H1 (cell line): ENCODE results near the gene UQCRQ. TPM values are rescaled to one million over a fixed set of nuclear protein-coding genes. Genes with fewer than 3 reads are reported as not detected.

Experiments used
- CTCF ChIA-PET: fragments of 300-600 bp; sonication (Branson Sonifier 250); formaldehyde crosslinking; loops from one replicate; lab custom pipeline; 2021; ENCODE audit not compliant: partially characterized antibody; lab: Charles Lee
- POLR2A ChIA-PET: fragments of 300-600 bp; sonication (Branson Sonifier 250); formaldehyde crosslinking; loops from one replicate; lab custom pipeline; 2021; ENCODE audit warnings: inconsistent platforms; ENCODE audit not compliant: partially characterized antibody; lab: Charles Lee
- DNase-seq, 2 experiments: peaks; one replicate each; pipeline versions ENCODE4 v3.0.0 to v3.0.0-alpha.2; 2010 to 2022; ENCODE audit warnings: low spot score in 2 of 2, low read depth in 1 of 2, mixed read lengths in 1 of 2
- FAIRE-seq: peaks from 2 replicates; lab custom pipeline; 2011; peaks lifted over from hg19 to GRCh38; lab: Jason Lieb, UNC
- H2AFZ ChIP-seq: 2 replicates; pipeline ENCODE4 v1.8.1; 2012; ENCODE audit warnings: low read length, inconsistent platforms
- H2AK5ac ChIP-seq: 2 replicates; pipeline ENCODE4 v1.6.1; 2013; ENCODE audit warnings: low read depth, low read length
- H2BK120ac ChIP-seq: replicated peaks from 2 replicates; pipeline ENCODE3; 2013; ENCODE audit warnings: low read depth, low read length, inconsistent platforms
- H2BK12ac ChIP-seq: 2 replicates; pipeline ENCODE4 v1.6.1; 2013; ENCODE audit warnings: low read depth, low read length
- H2BK15ac ChIP-seq: 2 replicates; pipeline ENCODE4 v1.6.1; 2013; ENCODE audit warnings: low read length
- H2BK20ac ChIP-seq: 2 replicates; pipeline ENCODE4 v1.6.1; 2013; ENCODE audit warnings: low read length
- H2BK5ac ChIP-seq: 2 replicates; pipeline ENCODE4 v1.6.1; 2013; ENCODE audit warnings: low read depth, low read length
- H3K14ac ChIP-seq: 2 replicates; pipeline ENCODE4 v1.6.1; 2013; ENCODE audit warnings: inconsistent platforms; ENCODE audit not compliant: insufficient read length
- H3K18ac ChIP-seq: 2 replicates; pipeline ENCODE4 v1.6.1; 2013; ENCODE audit warnings: low read length; ENCODE audit errors: extremely low read depth
- H3K23ac ChIP-seq: 2 replicates; pipeline ENCODE4 v1.6.1; 2013; ENCODE audit warnings: inconsistent platforms; ENCODE audit not compliant: insufficient read length
- H3K23me2 ChIP-seq: 2 replicates; pipeline ENCODE4 v1.6.1; 2013; ENCODE audit warnings: low read depth, low read length
- H3K27ac ChIP-seq: 2 replicates; pipeline ENCODE4 v1.6.1; 2011; ENCODE audit warnings: low read depth, low read length, inconsistent platforms
- H3K27me3 ChIP-seq, 4 experiments: replicated peaks in 1 of 4; 1 replicate in 1 of 4; 2 replicates in 3 of 4; pipeline versions ENCODE4 v1.6.1 to v1.8.1; 2011 to 2013; ENCODE audit warnings: low read length in 3 of 4, mild to moderate bottlenecking in 3 of 4, inconsistent platforms in 2 of 4, mixed read lengths in 2 of 4, moderate library complexity in 1 of 4; ENCODE audit not compliant: control insufficient read depth in 3 of 4, insufficient read depth in 3 of 4; ENCODE audit errors: extremely low read depth in 1 of 4
- H3K36me3 ChIP-seq, 4 experiments: 2 replicates each; pipeline versions ENCODE4 v1.6.1 to v1.8.1; 2011 to 2013; ENCODE audit warnings: mild to moderate bottlenecking in 4 of 4, low read length in 3 of 4, moderate library complexity in 2 of 4, control low read depth in 1 of 4, inconsistent platforms in 1 of 4; ENCODE audit not compliant: insufficient read depth in 4 of 4, control insufficient read depth in 2 of 4
- H3K4ac ChIP-seq: replicated peaks from 2 replicates; pipeline ENCODE3; 2013; ENCODE audit warnings: low read length, low read depth, mixed read lengths, inconsistent platforms; ENCODE audit not compliant: insufficient read length
- H3K4me1 ChIP-seq, 4 experiments: replicated peaks in 1 of 4; 1 replicate in 1 of 4; 2 replicates in 3 of 4; pipeline versions ENCODE4 v1.6.1 to v1.8.1; 2011 to 2013; ENCODE audit warnings: low read length in 3 of 4, inconsistent platforms in 2 of 4, mixed read lengths in 1 of 4; ENCODE audit not compliant: insufficient read depth in 4 of 4, control insufficient read depth in 3 of 4
- H3K4me2 ChIP-seq, 2 experiments: 2 replicates each; pipeline versions ENCODE4 v1.6.1 to v1.8.1; 2011 to 2013; ENCODE audit warnings: low read depth in 2 of 2, low read length in 2 of 2, control low read depth in 1 of 2, inconsistent platforms in 1 of 2, mild to moderate bottlenecking in 1 of 2; ENCODE audit not compliant: insufficient read depth in 1 of 2
- H3K4me3 ChIP-seq, 4 experiments: fragments of 200-600, 300-600 bp in 1 of 4; sonication (generic), shearing (Covaris generic), sonication (Bioruptor Twin) in 1 of 4; 2 replicates each; pipeline versions ENCODE4 v1.5.1 to v1.8.1; 2011 to 2016; ENCODE audit warnings: low read length in 4 of 4, low read depth in 3 of 4, control low read depth in 2 of 4, inconsistent platforms in 2 of 4, mild to moderate bottlenecking in 2 of 4, mixed read lengths in 1 of 4, moderate library complexity in 1 of 4; ENCODE audit not compliant: insufficient read depth in 2 of 4; ENCODE audit errors: extremely low read depth in 1 of 4
- H3K56ac ChIP-seq: replicated peaks from 2 replicates; pipeline ENCODE3; 2013; ENCODE audit warnings: low read depth, mild to moderate bottlenecking, mixed read lengths, low read length, inconsistent platforms; ENCODE audit not compliant: insufficient read length
- H3K79me1 ChIP-seq: 2 replicates; pipeline ENCODE4 v1.6.1; 2013; ENCODE audit warnings: low read depth, low read length, control low read depth
- H3K79me2 ChIP-seq, 2 experiments: 2 replicates each; pipeline versions ENCODE4 v1.6.1 to v1.8.1; 2012 to 2013; ENCODE audit warnings: low read length in 2 of 2, mild to moderate bottlenecking in 2 of 2, inconsistent platforms in 1 of 2; ENCODE audit not compliant: insufficient read depth in 2 of 2, control insufficient read depth in 1 of 2
- H3K9ac ChIP-seq, 4 experiments: replicated peaks in 1 of 4; 1 replicate in 1 of 4; 2 replicates in 3 of 4; pipeline versions ENCODE4 v1.6.1 to v1.8.1; 2011 to 2013; ENCODE audit warnings: low read depth in 3 of 4, low read length in 3 of 4, control low read depth in 2 of 4, mild to moderate bottlenecking in 2 of 4, moderate library complexity in 2 of 4, inconsistent platforms in 1 of 4; ENCODE audit errors: extremely low read depth in 1 of 4
- H3K9me3 ChIP-seq, 2 experiments: 2 replicates each; pipeline versions ENCODE4 v1.6.1 to v1.8.1; 2012 to 2013; ENCODE audit warnings: mild to moderate bottlenecking in 2 of 2, moderate library complexity in 2 of 2, control low read depth in 1 of 2, inconsistent platforms in 1 of 2, low read depth in 1 of 2, low read length in 1 of 2, mixed read lengths in 1 of 2; ENCODE audit not compliant: insufficient read depth in 2 of 2
- H4K20me1 ChIP-seq, 2 experiments: replicated peaks in 1 of 2; 2 replicates each; pipeline versions ENCODE3 to v1.8.1; 2011 to 2013; ENCODE audit warnings: inconsistent platforms in 2 of 2, low read length in 2 of 2, mild to moderate bottlenecking in 1 of 2; ENCODE audit not compliant: insufficient read depth in 2 of 2, control insufficient read depth in 1 of 2
- H4K5ac ChIP-seq: 2 replicates; pipeline ENCODE4 v1.6.1; 2013; ENCODE audit warnings: low read length, low read depth, mixed read lengths, inconsistent platforms; ENCODE audit not compliant: insufficient read length
- H4K8ac ChIP-seq: 2 replicates; pipeline ENCODE4 v1.8.0; 2013; ENCODE audit warnings: mild to moderate bottlenecking, moderate library complexity, low read length, inconsistent platforms; ENCODE audit not compliant: insufficient read depth; ENCODE audit errors: extremely low read depth
- H4K91ac ChIP-seq: replicated peaks from 2 replicates; pipeline ENCODE3; 2013; ENCODE audit warnings: low read length, mixed read lengths, inconsistent platforms; ENCODE audit not compliant: insufficient read length
- CREB1 ChIP-seq: IDR thresholded peaks from 2 replicates; pipeline ENCODE4 v1.6.1; 2012; ENCODE audit warnings: inconsistent platforms
- EGR1 ChIP-seq: IDR thresholded peaks from 2 replicates; pipeline ENCODE4 v1.6.1; 2011; ENCODE audit warnings: low read depth, low read length, borderline replicate concordance
- WGBS, 2 experiments: shearing (Covaris generic) in 1 of 2; methylation state at CpG; one replicate each; pipeline versions ENCODE4 v1.1.6 to v1.1.7; 2013 to 2015; ENCODE audit warnings: low lambda C conversion rate in 2 of 2, mixed read lengths in 2 of 2, inconsistent platforms in 1 of 2, low coverage in 1 of 2, missing lambda C conversion rate in 1 of 2; ENCODE audit not compliant: insufficient replicate concordance in 2 of 2, insufficient coverage in 1 of 2, insufficient read length in 1 of 2; ENCODE audit errors: extremely low coverage in 1 of 2, missing lambda C conversion rate in 1 of 2; 5-methylcytosine and 5-hydroxymethylcytosine counted together
- polyA plus RNA-seq, 7 experiments: library from polyadenylated mRNA; depleted of rRNA in 3 of 7; stranded (reverse) in 5 of 7; unstranded in 2 of 7; fragments of >200 nt in 5 of 7; fragments of 200-250 nt in 2 of 7; gene quantifications; 1 replicate in 5 of 7; 2 replicates in 1 of 7; 4 replicates in 1 of 7; pipeline versions ENCODE4 v1.2.1 to v1.2.3, GENCODE V29; 2011 to 2013; ENCODE audit warnings: missing spikeins in 2 of 7, mixed read lengths in 2 of 7
- total RNA-seq: library from RNA; stranded (reverse); fragmentation: NEBNext Ultra II Directional; extraction: Animal tissue kit (Norgen Biotek cat#: 25700); gene quantifications from 2 replicates; pipeline ENCODE4 v1.2.1, GENCODE V29; 2021

UQCRQ gene
- total and polyA plus RNA-seq, 2 of the 8 experiments (the other 6 are each of a cell fraction or from before 2014, with no cell fraction given), result 177 to 293 TPM

- H3K27me3 ChIP-seq, result no peaks in the 10 kb centered on the region
- no peak overlapping the region for H3K18ac ChIP-seq
- no peak overlapping the region for H3K4ac ChIP-seq
- H4K5ac ChIP-seq, result no peak overlapping the region
- CTCF ChIA-PET, result interaction anchor here (1.2 to 32.2 kb wide), 4 partner anchors 12 to 116 kb away, joined by 3 to 465 read pairs (median 6); partner anchors contain the start of gene SHROOM1
- H3K56ac ChIP-seq, result no peak overlapping the region
- H3K14ac ChIP-seq, result no peak overlapping the region
- H3K79me1 ChIP-seq, result peaks cover 3% of the 10 kb centered on the region; the same call in 1 of the 2 replicates
- H2BK15ac ChIP-seq, result no peak overlapping the region
- peaks cover 0 to 3% (median 1%) of the 10 kb centered on the region in 4 experiments; a peak in 3 of 7 replicates for H3K4me1 ChIP-seq
- no peak overlapping the region for H4K91ac ChIP-seq
- H2BK12ac ChIP-seq, result no peak overlapping the region
- H2AFZ ChIP-seq, result no peak overlapping the region
- peaks cover 0 to 2% of the 10 kb centered on the region in 2 experiments for H4K20me1 ChIP-seq
- H3K9ac ChIP-seq, result no peak overlapping the region
- POLR2A ChIA-PET, result interaction anchor here (0.7 to 2.1 kb wide), 4 partner anchors 39 to 155 kb away, joined by 3 to 6 read pairs (median 4); partner anchors contain the start of genes KIF3A, SHROOM1 and ZCCHC10
- H3K27ac ChIP-seq, result no peak overlapping the region
- no peak overlapping the region for H2AK5ac ChIP-seq
- DNase-seq, result no peak
- no peak overlapping the region for H3K4me3 ChIP-seq
- peaks cover 3 to 13% of the 10 kb centered on the region in 2 experiments; a peak in 2 of 4 replicates for H3K79me2 ChIP-seq
- no peak overlapping the region for H2BK20ac ChIP-seq
- no peak overlapping the region for H3K23ac ChIP-seq
- peaks cover 5% of the 10 kb centered on the region; the same call in 1 of the 2 replicates for H3K23me2 ChIP-seq
- WGBS, 2 experiments, result 76% methylated on average over 2 of the region's 2 CpGs; no CpG with 5 or more reads in 1 of the 2 experiments
- H3K4me2 ChIP-seq, result no peak overlapping the region
- no peak overlapping the region for H2BK5ac ChIP-seq
- no peaks in the 10 kb centered on the region for H3K9me3 ChIP-seq
- peaks cover 6 to 29% (median 14%) of the 10 kb centered on the region in 4 experiments for H3K36me3 ChIP-seq
- H2BK120ac ChIP-seq, result no peak overlapping the region
- H4K8ac ChIP-seq, result no peak overlapping the region
- FAIRE-seq, result no peak
- TF ChIP-seq EGR1 (no peak), CREB1 (no peak)
Observed at GRCh38 chr5:132870801-132871200, 4.4 kb downstream of the UQCRQ start.
